DOHH2 (cell line): ENCODE results near the gene ZNF746.

ENCODE experiments used
- H3F3A ChIP-seq: fragments of 200-600 bp; sonication (generic), shearing (Covaris generic); 2 replicates; pipeline ENCODE4 v1.6.0; 2016; ENCODE audit warnings: antibody characterized with exemption, mild to moderate bottlenecking; ENCODE audit not compliant: control insufficient read depth, insufficient read depth
- H3K27ac ChIP-seq: fragments of 200-600 bp; sonication (generic); 2 replicates; pipeline ENCODE4 v1.5.1; 2014; ENCODE audit warnings: low read depth, mild to moderate bottlenecking, low read length, moderate library complexity
- H3K27me3 ChIP-seq: fragments of 200-600 bp; sonication (generic); 2 replicates; pipeline ENCODE4 v1.6.1; 2014; ENCODE audit warnings: mild to moderate bottlenecking, low read length, mixed read lengths; ENCODE audit not compliant: control insufficient read depth
- H3K36me3 ChIP-seq: fragments of 200-600 bp; sonication (generic); 2 replicates; pipeline ENCODE4 v1.6.1; 2014; ENCODE audit warnings: mild to moderate bottlenecking, low read length, moderate library complexity, mixed read lengths; ENCODE audit not compliant: control insufficient read depth
- H3K4me1 ChIP-seq: fragments of 200-600 bp; sonication (generic); 2 replicates; pipeline ENCODE4 v1.6.1; 2014; ENCODE audit warnings: mild to moderate bottlenecking, low read length, mixed read lengths; ENCODE audit not compliant: control insufficient read depth
- H3K4me2 ChIP-seq: fragments of 200-600 bp; sonication (generic); 2 replicates; pipeline ENCODE4 v1.6.0; 2014; ENCODE audit warnings: mild to moderate bottlenecking, low read length, moderate library complexity
- H3K4me3 ChIP-seq: fragments of 200-600 bp; sonication (generic); 2 replicates; pipeline ENCODE4 v1.5.1; 2014; ENCODE audit warnings: mild to moderate bottlenecking, low read length, mixed read lengths
- H3K79me2 ChIP-seq: fragments of 200-600 bp; sonication (generic); 2 replicates; pipeline ENCODE4 v1.6.1; 2014; ENCODE audit warnings: mild to moderate bottlenecking, low read length, mixed read lengths; ENCODE audit not compliant: control insufficient read depth
- H3K9me2 ChIP-seq: fragments of 200-600 bp; sonication (generic); replicated peaks from 2 replicates; pipeline ENCODE4 v1.6.1; 2014; ENCODE audit warnings: mild to moderate bottlenecking, low read length, mixed read lengths; ENCODE audit not compliant: control insufficient read depth
- H3K9me3 ChIP-seq: fragments of 200-600 bp; sonication (generic); 2 replicates; pipeline ENCODE4 v1.6.1; 2014; ENCODE audit warnings: antibody characterized with exemption, low read length, mixed read lengths; ENCODE audit not compliant: control insufficient read depth, insufficient read depth
- H4K20me1 ChIP-seq: fragments of 200-600 bp; sonication (generic); 2 replicates; pipeline ENCODE4 v1.6.0; 2014; ENCODE audit warnings: low read depth, mild to moderate bottlenecking, antibody characterized with exemption, low read length, moderate library complexity; ENCODE audit not compliant: control insufficient read depth, insufficient read depth
- EZH2phosphoT487 ChIP-seq: fragments of 200-600 bp; sonication (generic); IDR thresholded peaks from 2 replicates; pipeline ENCODE4 v1.6.1; 2017; ENCODE audit warnings: borderline replicate concordance, mild to moderate bottlenecking, antibody characterized with exemption, low read length, moderate library complexity, mixed read lengths
- TF ChIP-seq, protein P1 (sequence below): fragments of 200-600 bp; sonication (generic); IDR thresholded peaks from one replicate; pipeline ENCODE4 v1.5.1; 2014; ENCODE audit warnings: antibody characterized with exemption, mild to moderate bottlenecking, low read depth, low read length; ENCODE audit not compliant: poor library complexity, severe bottlenecking

The ZNF746 gene

GRCh38 chr7:149457766-149458165, 39.8 kb downstream of the ZNF746 start:
- Histone ChIP-seq H3K4me1 (peaks cover 29% of the 10 kb centered on the region), H3K9me2 (no peaks in the 10 kb centered on the region), H3K27me3 (0 out of 2 replicates have a peak, but pooled peaks cover 6% of the 10 kb centered on the region), H4K20me1 (no peaks in the 10 kb centered on the region), H3K36me3 (peaks cover 41% of the 10 kb centered on the region), H3K27ac (no peak overlapping the region), H3K9me3 (no peaks in the 10 kb centered on the region), H3F3A (no peaks in the 10 kb centered on the region; the same call in 1 of the 2 replicates), H3K79me2 (peaks cover 40% of the 10 kb centered on the region), H3K4me2 (no peak overlapping the region; the same call in 1 of the 2 replicates), H3K4me3 (no peak overlapping the region)
- TF ChIP-seq EZH2phosphoT487 = no peak
- TF ChIP-seq, protein P1, sequence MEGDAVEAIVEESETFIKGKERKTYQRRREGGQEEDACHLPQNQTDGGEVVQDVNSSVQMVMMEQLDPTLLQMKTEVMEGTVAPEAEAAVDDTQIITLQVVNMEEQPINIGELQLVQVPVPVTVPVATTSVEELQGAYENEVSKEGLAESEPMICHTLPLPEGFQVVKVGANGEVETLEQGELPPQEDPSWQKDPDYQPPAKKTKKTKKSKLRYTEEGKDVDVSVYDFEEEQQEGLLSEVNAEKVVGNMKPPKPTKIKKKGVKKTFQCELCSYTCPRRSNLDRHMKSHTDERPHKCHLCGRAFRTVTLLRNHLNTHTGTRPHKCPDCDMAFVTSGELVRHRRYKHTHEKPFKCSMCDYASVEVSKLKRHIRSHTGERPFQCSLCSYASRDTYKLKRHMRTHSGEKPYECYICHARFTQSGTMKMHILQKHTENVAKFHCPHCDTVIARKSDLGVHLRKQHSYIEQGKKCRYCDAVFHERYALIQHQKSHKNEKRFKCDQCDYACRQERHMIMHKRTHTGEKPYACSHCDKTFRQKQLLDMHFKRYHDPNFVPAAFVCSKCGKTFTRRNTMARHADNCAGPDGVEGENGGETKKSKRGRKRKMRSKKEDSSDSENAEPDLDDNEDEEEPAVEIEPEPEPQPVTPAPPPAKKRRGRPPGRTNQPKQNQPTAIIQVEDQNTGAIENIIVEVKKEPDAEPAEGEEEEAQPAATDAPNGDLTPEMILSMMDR = no peak

DNA sequence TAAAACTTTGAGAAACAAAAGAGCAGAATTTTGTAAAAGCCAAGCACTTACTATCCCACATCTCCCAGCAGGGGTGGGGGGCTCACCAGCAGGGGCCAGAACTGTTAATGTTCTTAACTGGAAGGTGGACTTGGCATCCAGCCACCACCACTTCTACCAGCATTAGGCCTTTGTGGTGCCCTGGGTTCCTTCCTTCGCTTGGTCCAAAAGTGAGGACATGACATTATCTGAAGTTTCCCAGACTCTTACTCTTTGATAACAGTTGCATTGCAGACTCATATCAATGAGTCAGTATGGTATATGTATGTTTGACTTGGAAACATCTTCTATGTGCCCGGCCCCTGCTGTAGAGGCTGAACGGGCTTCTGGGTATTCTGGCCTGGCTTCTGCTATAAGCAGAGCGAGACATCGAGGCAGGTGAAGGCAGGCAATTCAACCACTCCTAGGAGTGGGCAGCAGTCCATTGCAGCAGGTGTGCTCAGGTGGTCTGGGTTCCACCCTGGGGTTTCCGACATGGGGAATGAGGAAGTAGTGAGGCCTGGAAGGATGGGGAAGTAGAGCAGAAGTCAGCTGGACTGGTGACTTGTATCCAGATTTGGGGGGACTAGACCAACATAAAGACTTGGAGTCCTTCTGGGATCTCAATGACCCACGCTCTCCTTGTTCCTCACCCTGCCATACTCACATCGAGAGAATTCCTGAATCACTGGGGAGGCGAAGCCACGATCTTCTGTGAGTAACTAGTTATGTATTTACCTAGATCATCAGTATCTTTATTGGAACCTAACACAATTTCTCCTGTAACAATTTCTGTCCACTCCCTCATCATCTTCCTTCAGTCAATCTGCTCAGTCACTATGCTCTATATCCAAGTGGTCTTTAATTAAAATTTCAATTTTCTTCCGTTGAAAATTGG, 40.8 kb downstream of the ZNF746 start:
- peaks cover 29% of the 10 kb centered on the region for H3K4me1 ChIP-seq
- TF ChIP-seq, protein P1 = no peak
- no peak for TF ChIP-seq EZH2phosphoT487

GRCh38 chr7:149455175-149455950, 42.2 kb downstream of the ZNF746 start:
- Histone ChIP-seq H3K4me2 (no peak overlapping the region), H3K9me2 (no peaks in the 10 kb centered on the region), H3K4me1 (peaks cover 22% of the 10 kb centered on the region), H4K20me1 (no peaks in the 10 kb centered on the region), H3K27me3 (no peaks in the 10 kb centered on the region), H3F3A (no peaks in the 10 kb centered on the region), H3K27ac (no peak overlapping the region), H3K79me2 (peaks cover 35% of the 10 kb centered on the region), H3K36me3 (peaks cover 52% of the 10 kb centered on the region), H3K9me3 (no peaks in the 10 kb centered on the region), H3K4me3 (no peak overlapping the region)
- TF ChIP-seq, protein P1 = no peak

More for the DNA sequence above, 40.8 kb downstream of the ZNF746 start:
- H3K4me2 ChIP-seq = no peak overlapping the region
- no peaks in the 10 kb centered on the region for H3K9me3 ChIP-seq
- no peak overlapping the region for H3K4me3 ChIP-seq
- H3K27me3 ChIP-seq = 0 out of 2 replicates have a peak, but pooled peaks cover 3% of the 10 kb centered on the region
- no peaks in the 10 kb centered on the region for H4K20me1 ChIP-seq
- peaks cover 40% of the 10 kb centered on the region for H3K79me2 ChIP-seq
- H3K9me2 ChIP-seq = no peaks in the 10 kb centered on the region
- H3K36me3 ChIP-seq = peaks cover 44% of the 10 kb centered on the region
- no peak overlapping the region for H3K27ac ChIP-seq
- H3F3A ChIP-seq = no peaks in the 10 kb centered on the region
